ENCODE results near the gene PPP1R12C.

GRCh38 chr19:55082020-55082851 is 35.2 kb downstream of the PPP1R12C start:
- TF ChIP-seq CTCF (IDR thresholded peaks at IDR 0.05) = no peak
- no peak for TF ChIP-seq POLR2A (IDR thresholded peaks at IDR 0.05)

All from testis (tissue), 2 donors.